ENCODE measurements around the gene TUBB4A.

Gene TUBB4A

GRCh38 chr19:6540918-6541689 is 39.0 kb upstream of the TUBB4A start:
- H3K9ac ChIP-seq (ENCODE audit: low read depth, low read length, poor library complexity) = no peak overlapping the region
- no peak for DNase-seq (ENCODE audit: low spot score)
- no peak overlapping the region for H3K18ac ChIP-seq (ENCODE audit: low read length)
- H3K4me2 ChIP-seq (ENCODE audit: insufficient read depth, low read length, poor library complexity, severe bottlenecking) = no peak overlapping the region
- H2BK120ac ChIP-seq (ENCODE audit: low read depth, low read length) = no peak overlapping the region
- H2BK5ac ChIP-seq (ENCODE audit: low read length) = no peak overlapping the region
- H4K8ac ChIP-seq (ENCODE audit: low read depth, low read length) = no peak overlapping the region
- no peak overlapping the region for H3K27ac ChIP-seq (replicated peaks; ENCODE audit: low read length)
- H3K4me1 ChIP-seq (ENCODE audit: control insufficient read depth in 2 of 2, insufficient read depth in 1 of 2, low read depth in 1 of 2, low read length in 2 of 2) = no peaks in the 10 kb centered on the region
- no peak overlapping the region for H2AFZ ChIP-seq (ENCODE audit: low read length)
- H2BK15ac ChIP-seq (ENCODE audit: low read length) = no peak overlapping the region
- H2AK5ac ChIP-seq (ENCODE audit: low read depth, low read length) = no peak overlapping the region
- H4K91ac ChIP-seq (ENCODE audit: low read depth, low read length, poor library complexity) = no peak overlapping the region
- H3K14ac ChIP-seq (ENCODE audit: low read length) = no peak overlapping the region
- no peaks in the 10 kb centered on the region for H3K27me3 ChIP-seq (ENCODE audit: control insufficient read depth in 3 of 3, insufficient read depth in 3 of 3, low read depth in 1 of 3, low read length in 3 of 3)
- H3K4me3 ChIP-seq (ENCODE audit: low read length in 2 of 2) = no peak overlapping the region
- H3K79me1 ChIP-seq (ENCODE audit: low read depth, low read length) = no peaks in the 10 kb centered on the region
- no peak overlapping the region for H2BK12ac ChIP-seq (ENCODE audit: low read length)
- no peaks in the 10 kb centered on the region for H3K36me3 ChIP-seq (replicated peaks in 1 of 2; ENCODE audit: control insufficient read depth in 2 of 2, insufficient read depth in 2 of 2, low read length in 2 of 2)
- WGBS, 2 donors (ENCODE audit: extremely low coverage in 2 of 2, insufficient read length in 2 of 2, insufficient replicate concordance in 1 of 2) = no CpG with 5 or more reads among the region's 13 CpGs
- H3K9me3 ChIP-seq (replicated peaks in 1 of 2; ENCODE audit: control insufficient read depth in 2 of 2, insufficient read depth in 1 of 2, low read depth in 1 of 2, low read length in 2 of 2) = no peaks in the 10 kb centered on the region
- H3K4ac ChIP-seq (ENCODE audit: low read length) = no peak overlapping the region
- no peak overlapping the region for H3K23ac ChIP-seq (ENCODE audit: low read depth, low read length, poor library complexity)

- Histone ChIP-seq H3K4me1 (ENCODE audit: control insufficient read depth in 2 of 2, insufficient read depth in 1 of 2, low read depth in 1 of 2, low read length in 2 of 2) (no peaks in the 10 kb centered on the region), H2BK15ac (ENCODE audit: low read length) (no peak overlapping the region), H3K27me3 (ENCODE audit: control insufficient read depth in 3 of 3, insufficient read depth in 3 of 3, low read depth in 1 of 3, low read length in 3 of 3) (peaks cover 0 to 5% (median 4%) of the 10 kb centered on the region in 3 experiments), H3K23ac (ENCODE audit: low read depth, low read length, poor library complexity) (no peak overlapping the region), H3K18ac (ENCODE audit: low read length) (no peak overlapping the region), H2AK5ac (ENCODE audit: low read depth, low read length) (no peak overlapping the region), H3K27ac (replicated peaks; ENCODE audit: low read length) (no peak overlapping the region), H3K36me3 (replicated peaks in 1 of 2; ENCODE audit: control insufficient read depth in 2 of 2, insufficient read depth in 2 of 2, low read length in 2 of 2) (no peaks in the 10 kb centered on the region), H3K4me2 (ENCODE audit: insufficient read depth, low read length, poor library complexity, severe bottlenecking) (no peak overlapping the region), H3K4me3 (ENCODE audit: low read length in 2 of 2) (no peak overlapping the region), H4K91ac (ENCODE audit: low read depth, low read length, poor library complexity) (no peak overlapping the region), H3K14ac (ENCODE audit: low read length) (no peak overlapping the region), H3K9ac (ENCODE audit: low read depth, low read length, poor library complexity) (no peak overlapping the region), H3K4ac (ENCODE audit: low read length) (no peak overlapping the region), H3K79me1 (ENCODE audit: low read depth, low read length) (no peaks in the 10 kb centered on the region), H2BK12ac (ENCODE audit: low read length) (no peak overlapping the region), H2BK120ac (ENCODE audit: low read depth, low read length) (no peak overlapping the region), H2BK5ac (ENCODE audit: low read length) (no peak overlapping the region), H3K9me3 (replicated peaks in 1 of 2; ENCODE audit: control insufficient read depth in 2 of 2, insufficient read depth in 1 of 2, low read depth in 1 of 2, low read length in 2 of 2) (no peaks in the 10 kb centered on the region), H2AFZ (ENCODE audit: low read length) (no peak overlapping the region), H4K8ac (ENCODE audit: low read depth, low read length) (no peak overlapping the region)
- DNase-seq (ENCODE audit: low spot score) = no peak
- WGBS, 2 donors (ENCODE audit: extremely low coverage in 2 of 2, insufficient read length in 2 of 2, insufficient replicate concordance in 1 of 2) = no CpG with 5 or more reads among the region's 6 CpGs
These were observed 37.4 kb upstream of the TUBB4A start for GRCh38 chr19:6539514-6539913.

GRCh38 chr19:6535558-6536137 is 33.5 kb upstream of the TUBB4A start:
- Histone ChIP-seq H2AFZ (ENCODE audit: low read length) (no peak overlapping the region), H2BK12ac (ENCODE audit: low read length) (no peak overlapping the region), H3K18ac (ENCODE audit: low read length) (no peak overlapping the region), H4K8ac (ENCODE audit: low read depth, low read length) (no peak overlapping the region), H3K4me1 (ENCODE audit: control insufficient read depth in 2 of 2, insufficient read depth in 1 of 2, low read depth in 1 of 2, low read length in 2 of 2) (peaks cover 4 to 15% of the 10 kb centered on the region in 2 donors), H2BK5ac (ENCODE audit: low read length) (no peak overlapping the region), H3K23ac (ENCODE audit: low read depth, low read length, poor library complexity) (no peak overlapping the region), H4K91ac (ENCODE audit: low read depth, low read length, poor library complexity) (no peak overlapping the region), H3K4me2 (ENCODE audit: insufficient read depth, low read length, poor library complexity, severe bottlenecking) (no peak overlapping the region), H3K27ac (replicated peaks; ENCODE audit: low read length) (no peak overlapping the region), H3K27me3 (ENCODE audit: control insufficient read depth in 3 of 3, insufficient read depth in 3 of 3, low read depth in 1 of 3, low read length in 3 of 3) (peaks cover 18 to 36% (median 32%) of the 10 kb centered on the region in 3 experiments), H2BK120ac (ENCODE audit: low read depth, low read length) (no peak overlapping the region), H3K4me3 (ENCODE audit: low read length in 2 of 2) (no peak overlapping the region), H2AK5ac (ENCODE audit: low read depth, low read length) (no peak overlapping the region), H3K79me1 (ENCODE audit: low read depth, low read length) (no peaks in the 10 kb centered on the region), H3K9me3 (replicated peaks in 1 of 2; ENCODE audit: control insufficient read depth in 2 of 2, insufficient read depth in 1 of 2, low read depth in 1 of 2, low read length in 2 of 2) (peaks cover 0 to 3% of the 10 kb centered on the region in 2 donors), H3K14ac (ENCODE audit: low read length) (no peak overlapping the region), H2BK15ac (ENCODE audit: low read length) (no peak overlapping the region), H3K36me3 (replicated peaks in 1 of 2; ENCODE audit: control insufficient read depth in 2 of 2, insufficient read depth in 2 of 2, low read length in 2 of 2) (no peaks in the 10 kb centered on the region), H3K9ac (ENCODE audit: low read depth, low read length, poor library complexity) (no peak overlapping the region), H3K4ac (ENCODE audit: low read length) (no peak overlapping the region)
- no CpG with 5 or more reads among the region's 10 CpGs for WGBS, 2 donors (ENCODE audit: extremely low coverage in 2 of 2, insufficient read length in 2 of 2, insufficient replicate concordance in 1 of 2)
- DNase-seq (ENCODE audit: low spot score) = no peak

GRCh38 chr19:6534451-6535093 is 32.5 kb upstream of the TUBB4A start:
- H3K4ac ChIP-seq (ENCODE audit: low read length) = no peak overlapping the region
- no peaks in the 10 kb centered on the region for H3K79me1 ChIP-seq (ENCODE audit: low read depth, low read length)
- peak overlapping the region; percentile 80 for H3K18ac ChIP-seq (ENCODE audit: low read length)
- H2BK15ac ChIP-seq (ENCODE audit: low read length) = peak overlapping the region; percentile 26
- peak overlapping the region; percentile 62 for H2AFZ ChIP-seq (ENCODE audit: low read length)
- H2BK120ac ChIP-seq (ENCODE audit: low read depth, low read length) = no peak overlapping the region
- H3K4me1 ChIP-seq (ENCODE audit: control insufficient read depth in 2 of 2, insufficient read depth in 1 of 2, low read depth in 1 of 2, low read length in 2 of 2) = peaks cover 7 to 18% of the 10 kb centered on the region in 2 donors
- DNase-seq (ENCODE audit: low spot score) = no peak
- H3K9ac ChIP-seq (ENCODE audit: low read depth, low read length, poor library complexity) = no peak overlapping the region
- H3K14ac ChIP-seq (ENCODE audit: low read length) = peak overlapping the region; percentile 82
- H3K23ac ChIP-seq (ENCODE audit: low read depth, low read length, poor library complexity) = peak overlapping the region; percentile 43
- H2BK12ac ChIP-seq (ENCODE audit: low read length) = no peak overlapping the region
- WGBS, 2 donors (ENCODE audit: extremely low coverage in 2 of 2, insufficient read length in 2 of 2, insufficient replicate concordance in 1 of 2) = no CpG with 5 or more reads among the region's 40 CpGs
- no peak overlapping the region for H3K27ac ChIP-seq (replicated peaks; ENCODE audit: low read length)
- H3K9me3 ChIP-seq (replicated peaks in 1 of 2; ENCODE audit: control insufficient read depth in 2 of 2, insufficient read depth in 1 of 2, low read depth in 1 of 2, low read length in 2 of 2) = peaks cover 0 to 3% of the 10 kb centered on the region in 2 donors
- peak overlapping the region; percentile 40 for H3K4me2 ChIP-seq (ENCODE audit: insufficient read depth, low read length, poor library complexity, severe bottlenecking)
- H4K8ac ChIP-seq (ENCODE audit: low read depth, low read length) = peak overlapping the region; percentile 43
- peak overlapping the region; percentile 79 for H2AK5ac ChIP-seq (ENCODE audit: low read depth, low read length)
- no peak overlapping the region for H3K4me3 ChIP-seq (ENCODE audit: low read length in 2 of 2)
- H2BK5ac ChIP-seq (ENCODE audit: low read length) = no peak overlapping the region
- peaks cover 18 to 42% (median 32%) of the 10 kb centered on the region in 3 experiments for H3K27me3 ChIP-seq (ENCODE audit: control insufficient read depth in 3 of 3, insufficient read depth in 3 of 3, low read depth in 1 of 3, low read length in 3 of 3)
- H4K91ac ChIP-seq (ENCODE audit: low read depth, low read length, poor library complexity) = no peak overlapping the region
- H3K36me3 ChIP-seq (replicated peaks in 1 of 2; ENCODE audit: control insufficient read depth in 2 of 2, insufficient read depth in 2 of 2, low read length in 2 of 2) = no peaks in the 10 kb centered on the region
